GM10266 (cell line): ENCODE results near the gene EXD3.

ENCODE experiments used
- DNase-seq: peaks from one replicate; pipeline ENCODE4 v3.0.0; 2012; ENCODE audit errors: extremely low spot score
- TF ChIP-seq, protein P1 (sequence below): IDR thresholded peaks from 2 replicates; pipeline ENCODE4 v1.5.1; 2012; ENCODE audit warnings: mild to moderate bottlenecking, low read depth; ENCODE audit not compliant: control insufficient read depth, insufficient read depth; ENCODE audit errors: missing control alignments

The EXD3 gene

DNA sequence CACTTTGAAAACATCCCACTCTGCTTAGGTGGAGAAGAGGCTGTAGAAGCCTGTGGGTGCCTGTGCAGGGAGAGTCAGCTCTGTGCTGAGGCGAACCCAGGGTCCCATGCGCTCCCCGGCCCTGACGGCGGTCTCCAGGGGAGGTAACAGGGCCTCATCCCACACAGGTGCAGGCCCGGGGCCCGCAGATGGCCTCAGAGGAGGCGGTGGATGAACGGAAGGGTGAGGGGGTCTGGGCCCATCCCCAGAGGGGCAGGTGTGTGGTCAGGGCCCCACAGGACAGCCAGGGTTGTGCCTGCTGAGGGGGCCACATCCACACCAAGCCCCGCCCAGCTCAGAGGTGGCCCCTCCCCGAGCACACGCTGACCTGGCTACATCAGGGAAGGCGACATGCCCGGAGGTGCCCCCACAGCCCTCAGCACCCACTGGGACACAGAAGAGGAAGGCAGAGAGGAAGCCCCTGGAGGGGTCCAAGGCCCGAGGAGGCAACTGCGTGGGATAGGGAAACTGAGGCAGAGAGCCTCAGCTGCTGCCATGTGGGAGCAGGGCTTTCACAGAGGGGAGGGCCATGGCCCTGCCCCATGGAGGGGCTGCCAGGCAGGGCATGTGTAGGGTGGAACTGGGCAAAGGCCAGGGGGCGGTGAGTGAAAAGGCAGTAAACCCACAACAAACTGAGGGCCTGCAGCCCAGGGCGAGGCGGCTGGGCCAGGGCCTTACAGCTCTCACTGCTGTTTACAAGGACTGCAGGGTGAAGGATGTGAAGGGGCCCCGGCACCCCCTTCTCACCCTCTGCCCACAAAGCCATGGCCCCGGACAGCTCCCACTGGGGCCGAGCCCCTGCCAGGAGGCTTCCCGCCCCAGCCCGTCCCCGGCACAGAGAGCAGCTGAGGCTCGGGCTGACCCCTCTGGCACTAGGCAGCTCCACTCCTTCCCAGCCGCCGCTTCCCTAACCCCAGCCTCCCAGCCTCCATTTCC is 29.5 kb downstream of the EXD3 start:
- DNase-seq: no peak
- TF ChIP-seq, protein P1, sequence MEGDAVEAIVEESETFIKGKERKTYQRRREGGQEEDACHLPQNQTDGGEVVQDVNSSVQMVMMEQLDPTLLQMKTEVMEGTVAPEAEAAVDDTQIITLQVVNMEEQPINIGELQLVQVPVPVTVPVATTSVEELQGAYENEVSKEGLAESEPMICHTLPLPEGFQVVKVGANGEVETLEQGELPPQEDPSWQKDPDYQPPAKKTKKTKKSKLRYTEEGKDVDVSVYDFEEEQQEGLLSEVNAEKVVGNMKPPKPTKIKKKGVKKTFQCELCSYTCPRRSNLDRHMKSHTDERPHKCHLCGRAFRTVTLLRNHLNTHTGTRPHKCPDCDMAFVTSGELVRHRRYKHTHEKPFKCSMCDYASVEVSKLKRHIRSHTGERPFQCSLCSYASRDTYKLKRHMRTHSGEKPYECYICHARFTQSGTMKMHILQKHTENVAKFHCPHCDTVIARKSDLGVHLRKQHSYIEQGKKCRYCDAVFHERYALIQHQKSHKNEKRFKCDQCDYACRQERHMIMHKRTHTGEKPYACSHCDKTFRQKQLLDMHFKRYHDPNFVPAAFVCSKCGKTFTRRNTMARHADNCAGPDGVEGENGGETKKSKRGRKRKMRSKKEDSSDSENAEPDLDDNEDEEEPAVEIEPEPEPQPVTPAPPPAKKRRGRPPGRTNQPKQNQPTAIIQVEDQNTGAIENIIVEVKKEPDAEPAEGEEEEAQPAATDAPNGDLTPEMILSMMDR: no peak

DNA sequence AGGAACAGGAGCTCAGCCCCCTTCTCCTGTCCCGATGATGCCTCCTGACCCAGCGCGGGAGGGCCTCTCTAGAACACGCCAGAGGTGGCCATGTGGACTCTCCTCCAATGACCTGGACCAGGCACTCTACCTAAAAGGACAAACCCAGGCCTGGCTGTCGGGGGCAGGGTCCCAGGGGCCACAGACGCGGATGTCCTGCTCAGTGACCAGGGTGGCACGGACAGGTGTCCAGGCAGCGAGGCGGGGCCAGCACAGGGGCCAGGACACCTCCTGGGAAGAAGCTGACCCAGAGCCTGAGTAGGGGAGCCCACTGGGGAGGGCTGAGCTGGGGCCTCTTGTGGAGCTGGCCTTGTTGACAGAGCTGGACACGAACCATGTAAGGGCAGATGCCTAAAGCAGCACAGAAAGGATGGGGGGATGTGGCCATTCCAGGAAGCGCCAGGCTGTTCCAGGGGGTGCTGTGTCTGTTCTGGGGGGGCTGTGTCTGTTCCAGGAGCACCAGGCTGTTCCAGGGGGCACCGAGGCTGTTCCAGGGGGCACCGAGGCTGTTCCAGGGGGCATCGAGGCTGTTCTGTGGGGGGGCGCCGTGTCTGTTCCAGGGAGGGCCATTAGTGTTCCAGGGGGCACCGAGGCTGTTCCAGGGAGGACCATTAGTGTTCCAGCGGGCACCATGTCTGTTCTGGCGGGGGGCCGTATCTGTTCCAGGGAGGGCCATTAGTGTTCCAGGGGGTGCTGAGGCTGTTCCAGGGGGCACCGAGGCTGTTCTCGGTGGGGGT is 30.5 kb downstream of the EXD3 start:
- TF ChIP-seq, protein P1: no peak
- no peak for DNase-seq

DNA sequence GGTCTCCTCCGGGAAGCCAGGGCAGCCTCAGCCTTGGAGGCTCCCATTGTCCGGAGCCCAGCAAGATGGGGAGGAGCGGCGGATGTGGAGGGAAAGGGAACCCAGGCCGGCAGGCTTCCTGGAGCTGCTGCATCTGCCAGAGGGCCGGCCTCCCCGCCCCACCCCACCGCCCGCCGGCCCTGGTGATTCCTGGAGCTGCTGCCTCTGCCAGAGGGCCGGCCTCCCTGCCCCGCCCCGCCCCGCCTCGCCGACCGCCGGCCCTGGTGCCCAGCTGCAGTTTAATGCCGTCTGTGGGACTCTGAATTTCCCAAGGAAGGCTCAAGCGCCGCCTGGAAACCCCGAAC is 31.6 kb downstream of the EXD3 start:
- TF ChIP-seq, protein P1: no peak
- no peak for DNase-seq

DNA sequence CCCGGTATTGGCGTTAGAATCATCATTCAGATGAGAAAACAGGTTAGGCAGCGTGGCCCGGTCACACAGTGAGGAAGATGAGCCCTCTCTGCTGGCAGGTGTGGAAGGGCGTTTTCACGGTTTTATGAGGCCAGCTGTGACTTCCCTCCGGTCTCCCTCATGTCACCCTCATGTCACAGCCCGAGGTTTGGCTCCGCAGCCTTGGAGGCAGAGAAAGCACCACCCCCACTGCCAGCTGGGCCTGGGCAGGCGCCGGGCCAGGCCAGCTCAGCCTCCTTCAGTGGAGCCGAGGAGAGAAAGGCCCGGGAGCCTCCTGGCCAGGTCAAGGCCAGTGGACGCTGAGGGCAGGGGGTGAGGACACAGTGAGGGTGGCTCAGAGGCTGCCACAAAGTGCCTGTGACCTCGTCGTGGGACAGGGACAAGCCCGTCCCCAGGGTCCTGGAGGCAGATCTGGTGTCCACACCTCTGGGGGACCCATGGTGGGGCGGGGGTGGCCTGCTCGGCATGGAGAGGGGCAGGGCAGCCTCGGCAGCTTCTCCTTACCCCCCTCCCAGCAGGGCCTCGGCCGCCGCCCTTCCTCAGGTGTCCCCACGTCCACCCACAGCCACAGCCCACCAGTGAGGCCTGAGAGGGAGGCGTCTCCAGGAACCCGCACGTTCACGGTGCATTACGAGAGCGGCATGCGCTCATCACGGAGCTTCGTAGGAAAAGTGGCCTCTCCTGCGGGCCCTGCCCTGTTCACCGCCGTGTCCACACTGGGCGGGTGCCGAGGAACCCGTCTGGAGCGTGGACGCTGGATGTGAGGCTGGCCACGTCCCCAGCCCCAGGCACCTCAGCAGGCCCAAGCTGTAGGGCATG is 32.2 kb downstream of the EXD3 start:
- DNase-seq: no peak

DNA sequence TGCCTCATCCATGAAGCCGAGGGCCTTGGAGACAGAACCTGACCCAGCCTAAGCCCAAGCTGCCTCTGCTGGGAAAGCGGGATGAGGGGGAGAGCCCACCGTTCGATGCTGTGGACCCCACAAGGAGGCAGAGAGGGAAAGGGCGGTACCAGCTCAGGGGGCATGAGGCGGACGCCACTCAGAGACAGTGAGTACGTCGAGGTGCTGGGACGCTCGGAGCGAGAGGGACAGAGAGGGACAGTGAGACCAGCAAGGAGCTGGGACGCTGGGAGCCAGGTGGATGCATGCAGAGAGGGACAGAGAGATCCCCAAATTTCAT is 33.6 kb downstream of the EXD3 start:
- TF ChIP-seq, protein P1: no peak
- DNase-seq: no peak

More for the DNA sequence above, 32.2 kb downstream of the EXD3 start:
- TF ChIP-seq, protein P1: no peak

DNA sequence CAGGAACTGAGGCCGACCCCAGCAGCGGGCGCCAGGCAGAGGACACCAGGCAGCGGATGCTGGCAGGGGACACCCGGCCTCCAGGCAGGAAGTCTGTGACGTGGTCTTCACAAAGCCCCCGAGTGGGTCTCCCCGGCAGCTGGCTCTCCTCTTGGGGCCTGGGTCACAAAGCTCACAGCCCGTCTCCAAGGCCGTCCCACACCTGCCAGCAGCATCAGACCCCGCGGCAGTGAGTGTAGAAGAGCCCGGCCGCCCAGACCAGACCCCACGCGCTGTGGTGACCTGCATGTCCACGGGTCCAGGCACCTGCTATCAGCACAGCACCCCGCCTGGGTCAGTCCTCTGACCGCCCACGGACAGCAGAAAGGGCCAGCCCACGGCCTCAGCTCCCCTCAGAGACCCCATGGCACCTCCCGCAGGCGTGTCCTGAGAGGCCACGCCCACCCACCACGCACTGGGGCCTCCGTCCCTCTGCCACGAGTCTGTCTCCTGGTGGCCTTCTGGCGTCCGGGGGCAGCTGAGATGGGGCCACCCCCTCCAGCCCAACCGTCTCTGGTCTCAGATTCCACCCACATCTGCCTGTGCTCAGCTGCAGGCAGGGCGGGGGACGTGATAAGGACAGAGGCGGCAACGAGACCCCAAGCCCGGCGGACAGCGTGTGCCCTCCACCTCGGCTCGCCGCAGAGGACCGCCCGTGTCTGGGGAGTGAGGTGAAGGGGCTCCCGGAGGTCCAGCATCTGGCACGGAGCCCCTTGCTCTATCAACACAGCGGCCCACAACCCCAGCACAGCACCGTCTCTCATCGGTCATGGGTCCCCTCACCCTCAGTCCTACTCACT is 34.2 kb downstream of the EXD3 start:
- TF ChIP-seq, protein P1: no peak
- DNase-seq: no peak
